ENCODE data around the gene AHRR.

GRCh38 chr5:317086-317811, 4.3 kb upstream of the AHRR start:
- TF ChIP-seq, protein P1, sequence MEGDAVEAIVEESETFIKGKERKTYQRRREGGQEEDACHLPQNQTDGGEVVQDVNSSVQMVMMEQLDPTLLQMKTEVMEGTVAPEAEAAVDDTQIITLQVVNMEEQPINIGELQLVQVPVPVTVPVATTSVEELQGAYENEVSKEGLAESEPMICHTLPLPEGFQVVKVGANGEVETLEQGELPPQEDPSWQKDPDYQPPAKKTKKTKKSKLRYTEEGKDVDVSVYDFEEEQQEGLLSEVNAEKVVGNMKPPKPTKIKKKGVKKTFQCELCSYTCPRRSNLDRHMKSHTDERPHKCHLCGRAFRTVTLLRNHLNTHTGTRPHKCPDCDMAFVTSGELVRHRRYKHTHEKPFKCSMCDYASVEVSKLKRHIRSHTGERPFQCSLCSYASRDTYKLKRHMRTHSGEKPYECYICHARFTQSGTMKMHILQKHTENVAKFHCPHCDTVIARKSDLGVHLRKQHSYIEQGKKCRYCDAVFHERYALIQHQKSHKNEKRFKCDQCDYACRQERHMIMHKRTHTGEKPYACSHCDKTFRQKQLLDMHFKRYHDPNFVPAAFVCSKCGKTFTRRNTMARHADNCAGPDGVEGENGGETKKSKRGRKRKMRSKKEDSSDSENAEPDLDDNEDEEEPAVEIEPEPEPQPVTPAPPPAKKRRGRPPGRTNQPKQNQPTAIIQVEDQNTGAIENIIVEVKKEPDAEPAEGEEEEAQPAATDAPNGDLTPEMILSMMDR (conservative IDR thresholded peaks at IDR 0.05; ENCODE audit: low read depth, low read length), result peak; percentile 83
- TF ChIP-seq EZH2 (IDR thresholded peaks at IDR 0.05; ENCODE audit: low read length, unreplicated experiment), result no peak
